HuH-7.5 (cell line): Measurements from ENCODE around the gene PABPN1L.
"Not testable (repeated sequence)": the region's sequence is repeated elsewhere in the genome, so short reads cannot be mapped to it uniquely, and the experiment has no call there.

Experiments
- DNase-seq: peaks from one replicate; pipeline ENCODE4 v3.0.0; 2011; ENCODE audit warnings: low spot score

PABPN1L gene

DNA sequence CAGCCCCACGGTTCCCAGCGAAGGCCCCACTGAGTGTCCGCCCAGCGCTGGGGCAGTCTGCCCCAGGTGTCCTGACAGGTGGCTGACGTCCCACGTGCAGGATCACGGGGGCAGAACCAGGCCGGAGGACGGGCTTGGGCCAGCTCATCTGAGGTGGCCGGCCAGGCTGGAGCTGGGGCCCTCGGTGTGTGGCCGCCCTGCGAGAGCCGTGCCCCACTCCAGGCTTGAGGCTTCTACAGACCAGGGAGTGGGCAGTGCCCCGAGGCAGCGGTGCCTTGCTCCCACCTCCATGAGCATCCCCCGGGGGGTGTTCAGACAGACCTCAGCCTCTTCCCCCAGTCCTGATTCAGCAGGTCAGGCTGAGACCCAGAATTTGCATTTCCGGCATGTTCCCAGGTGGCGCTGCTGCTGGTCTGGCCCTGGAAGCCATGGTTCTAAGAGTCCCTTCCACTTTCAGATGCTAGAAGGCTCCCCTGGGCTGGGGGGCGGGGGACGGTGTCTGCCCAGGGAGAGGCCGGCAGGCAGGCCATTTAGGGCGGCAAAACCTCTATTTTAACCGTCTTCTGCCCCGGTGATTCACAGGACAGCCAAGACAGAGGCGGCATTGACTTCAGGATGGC is 35.4 kb upstream of the PABPN1L start:
- no peak for DNase-seq

DNA sequence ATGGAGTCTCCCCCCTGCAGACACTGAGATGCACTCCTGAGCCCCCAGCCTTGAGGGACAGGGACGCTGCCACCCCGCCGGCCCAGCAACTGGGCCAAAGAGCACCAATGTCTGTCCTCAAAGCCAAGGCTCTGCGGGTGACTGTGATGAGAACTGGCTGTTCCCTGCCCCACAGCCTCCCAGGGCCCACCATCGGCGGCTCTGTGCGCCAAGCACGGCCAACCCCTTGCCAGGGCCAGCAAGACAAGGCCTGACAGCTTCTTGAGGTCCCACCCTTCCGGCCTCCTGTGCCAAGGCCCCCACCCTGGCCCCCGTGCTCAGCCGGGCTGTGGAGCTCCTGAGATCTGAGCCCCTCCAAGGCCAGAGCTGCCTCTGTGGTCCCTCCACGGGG is 34.2 kb upstream of the PABPN1L start:
- DNase-seq, result no peak

DNA sequence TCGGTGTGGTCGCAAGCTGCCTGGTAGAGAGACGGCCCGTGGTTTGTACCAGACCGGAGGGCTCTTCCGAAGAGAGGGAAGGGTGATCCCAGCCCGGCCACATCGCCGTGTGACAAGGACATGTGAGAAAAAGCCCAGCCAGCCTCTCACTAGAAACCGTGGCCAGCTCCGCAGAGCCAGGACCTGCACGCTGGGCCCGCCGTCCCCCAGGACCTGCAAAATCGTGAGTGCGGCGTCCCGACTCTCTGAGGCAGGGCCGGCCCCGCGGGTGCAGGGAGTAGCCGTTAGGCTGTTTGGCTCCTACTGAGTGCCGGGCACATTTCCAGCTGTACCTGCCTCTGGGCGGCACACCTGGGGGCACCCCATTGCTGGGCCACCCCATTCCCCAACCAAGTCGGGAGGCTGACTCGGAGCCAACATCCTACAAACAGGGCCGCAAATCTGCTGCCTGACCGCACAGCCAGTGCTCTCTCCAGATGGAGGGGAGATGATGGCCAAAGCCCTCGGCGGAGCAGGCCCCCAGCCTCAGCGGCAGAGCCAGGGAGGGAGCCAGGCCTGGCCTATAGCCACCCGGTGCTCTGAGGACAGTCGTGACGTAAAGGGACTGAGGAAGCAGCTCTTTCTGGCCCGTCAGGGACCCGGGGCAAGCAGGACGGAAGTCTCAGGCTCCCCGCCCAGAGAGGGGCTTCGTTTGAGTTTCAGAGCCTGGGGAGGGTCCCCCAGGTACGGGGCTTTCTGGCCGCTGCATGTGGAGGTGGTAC is 33.6 kb upstream of the PABPN1L start:
- DNase-seq, result no peak

DNA sequence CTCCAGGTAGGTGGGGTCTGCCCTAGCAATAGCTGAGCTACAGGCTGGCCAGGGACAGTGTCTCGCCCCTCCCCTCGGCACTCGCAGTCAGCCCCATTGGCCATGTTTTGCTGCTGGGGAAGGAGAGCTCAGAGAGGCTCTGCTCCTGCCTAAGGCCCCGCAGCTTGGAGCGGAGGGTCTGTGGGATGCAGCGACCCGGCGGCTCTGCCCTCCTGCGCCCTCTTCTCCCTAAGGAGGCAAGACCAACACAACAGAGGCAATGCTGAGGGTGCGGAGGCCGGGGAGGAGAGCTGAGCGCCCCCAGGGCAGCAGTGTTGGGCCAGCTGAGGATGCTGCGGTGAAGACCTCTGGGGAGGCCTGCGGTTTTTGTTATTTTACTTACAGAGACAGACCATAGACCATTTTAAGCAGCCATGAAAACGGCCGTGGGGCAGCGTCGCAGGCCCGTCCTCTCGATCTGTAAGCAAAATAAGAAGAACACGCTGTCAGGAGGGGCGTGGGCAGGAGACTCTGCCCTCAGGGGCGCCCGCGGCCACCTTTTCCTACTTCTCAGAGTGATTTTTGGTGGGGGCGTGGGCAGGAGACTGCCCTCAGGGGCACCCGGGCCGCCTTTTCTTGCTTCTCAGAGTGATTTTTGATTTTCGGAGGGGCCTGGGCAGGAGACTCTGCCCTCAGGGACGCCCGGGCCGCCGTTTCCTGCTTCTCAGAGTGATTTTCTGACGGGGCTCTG is 31.4 kb upstream of the PABPN1L start:
- no peak for DNase-seq

DNA sequence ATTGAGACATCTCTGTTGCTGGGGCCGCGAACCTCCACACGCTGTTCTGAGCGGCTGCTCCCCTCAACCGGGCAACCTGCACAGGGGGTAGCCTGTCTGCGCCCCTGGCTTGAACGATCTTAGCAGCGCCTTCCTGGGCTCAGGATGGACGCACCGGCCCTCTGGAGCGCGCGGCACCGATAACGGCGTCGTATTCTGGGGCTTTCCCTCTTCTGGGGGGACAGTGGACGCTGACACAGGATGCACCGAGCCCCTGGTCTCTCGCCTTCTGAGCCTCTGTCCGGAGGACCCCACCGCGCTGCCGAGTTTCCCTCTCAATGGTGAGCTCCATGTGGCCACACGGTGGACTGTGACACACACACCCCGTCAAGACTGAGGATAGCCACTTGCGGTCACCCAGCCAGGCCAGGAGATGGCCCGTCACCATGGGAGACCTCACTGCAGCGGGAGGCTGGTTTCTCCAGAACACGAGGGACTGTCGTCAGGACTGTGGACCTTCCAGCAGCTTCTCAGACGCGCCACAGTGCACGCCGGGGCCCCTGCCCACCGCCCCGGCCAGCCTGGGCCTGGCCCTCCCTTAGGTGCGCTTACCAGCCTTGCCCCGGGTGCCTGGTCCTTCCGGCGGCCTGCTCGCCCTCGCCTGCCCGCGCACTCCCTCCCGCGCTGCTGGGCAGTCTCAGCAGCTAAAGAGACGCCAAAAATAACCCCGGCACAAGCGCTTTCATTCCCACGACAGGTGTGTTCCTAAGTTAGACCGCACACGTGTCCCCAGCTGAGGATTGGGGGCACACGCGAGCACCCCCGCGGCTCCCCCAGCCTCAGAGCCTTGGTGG is 30.0 kb upstream of the PABPN1L start:
- DNase-seq, result no peak

DNA sequence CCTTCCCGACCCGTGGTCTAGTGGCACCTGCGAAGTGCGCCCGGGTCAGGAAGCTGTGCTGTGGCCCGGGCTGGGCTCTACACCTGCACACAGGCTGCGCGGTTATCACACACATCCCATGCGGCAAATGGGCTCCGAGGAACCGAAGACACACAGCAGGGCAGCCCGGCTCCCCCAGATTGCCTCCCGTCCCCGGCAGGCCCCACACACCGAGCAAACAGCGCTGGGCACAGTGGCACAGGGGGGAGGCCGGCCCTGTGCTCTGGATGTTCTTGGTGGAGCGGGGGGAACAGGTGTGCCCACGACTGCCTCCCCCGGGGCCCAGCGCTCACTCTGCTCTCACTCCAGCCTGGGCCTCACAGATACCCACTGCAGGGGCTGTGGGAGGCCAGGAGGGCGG is 28.9 kb upstream of the PABPN1L start:
- DNase-seq, result no peak

DNA sequence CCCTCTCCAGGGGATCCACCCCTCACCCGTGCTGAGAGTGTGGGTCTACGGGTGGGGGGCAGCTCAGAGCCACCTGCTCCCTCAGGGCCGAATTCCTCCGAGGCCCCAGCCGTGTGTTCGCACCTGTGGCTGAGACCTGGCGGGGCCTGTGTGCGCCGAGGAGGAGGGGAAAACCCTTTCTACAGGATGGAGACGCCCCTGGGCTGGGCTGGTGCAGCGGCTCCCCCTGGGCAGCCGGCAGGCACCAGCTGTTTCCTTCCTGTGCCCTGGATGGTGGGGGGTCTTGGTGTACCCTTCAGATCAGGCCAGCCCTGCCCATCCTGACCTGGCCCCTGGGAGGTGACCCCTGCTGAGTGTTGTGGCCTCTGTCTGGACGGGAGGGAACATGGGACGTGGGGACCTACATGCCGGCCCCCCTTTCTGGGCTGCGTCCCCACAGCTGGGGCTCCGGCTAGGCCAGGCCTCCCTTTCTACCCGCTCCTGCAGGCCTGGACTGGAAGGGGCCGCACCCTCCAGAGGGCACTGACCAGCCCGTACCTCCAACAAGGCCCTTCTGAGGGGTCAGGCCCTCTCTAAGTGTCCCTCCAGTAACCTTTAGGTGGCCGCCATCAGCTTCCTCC is 28.3 kb upstream of the PABPN1L start:
- no peak for DNase-seq

DNA sequence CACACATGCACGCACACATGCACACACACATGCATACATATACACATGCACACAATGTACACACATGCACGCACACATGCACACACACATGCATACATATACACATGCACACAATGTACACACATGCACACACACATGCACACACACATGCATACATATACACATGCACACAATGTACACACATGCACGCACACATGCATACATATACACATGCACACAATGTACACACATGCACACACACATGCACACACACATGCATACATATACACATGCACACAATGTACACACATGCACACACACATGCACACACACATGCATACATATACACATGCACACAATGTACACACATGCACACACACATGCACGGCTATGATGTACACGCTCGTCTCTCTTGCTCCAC is 27.8 kb upstream of the PABPN1L start:
- not testable (repeated sequence) for DNase-seq

DNA sequence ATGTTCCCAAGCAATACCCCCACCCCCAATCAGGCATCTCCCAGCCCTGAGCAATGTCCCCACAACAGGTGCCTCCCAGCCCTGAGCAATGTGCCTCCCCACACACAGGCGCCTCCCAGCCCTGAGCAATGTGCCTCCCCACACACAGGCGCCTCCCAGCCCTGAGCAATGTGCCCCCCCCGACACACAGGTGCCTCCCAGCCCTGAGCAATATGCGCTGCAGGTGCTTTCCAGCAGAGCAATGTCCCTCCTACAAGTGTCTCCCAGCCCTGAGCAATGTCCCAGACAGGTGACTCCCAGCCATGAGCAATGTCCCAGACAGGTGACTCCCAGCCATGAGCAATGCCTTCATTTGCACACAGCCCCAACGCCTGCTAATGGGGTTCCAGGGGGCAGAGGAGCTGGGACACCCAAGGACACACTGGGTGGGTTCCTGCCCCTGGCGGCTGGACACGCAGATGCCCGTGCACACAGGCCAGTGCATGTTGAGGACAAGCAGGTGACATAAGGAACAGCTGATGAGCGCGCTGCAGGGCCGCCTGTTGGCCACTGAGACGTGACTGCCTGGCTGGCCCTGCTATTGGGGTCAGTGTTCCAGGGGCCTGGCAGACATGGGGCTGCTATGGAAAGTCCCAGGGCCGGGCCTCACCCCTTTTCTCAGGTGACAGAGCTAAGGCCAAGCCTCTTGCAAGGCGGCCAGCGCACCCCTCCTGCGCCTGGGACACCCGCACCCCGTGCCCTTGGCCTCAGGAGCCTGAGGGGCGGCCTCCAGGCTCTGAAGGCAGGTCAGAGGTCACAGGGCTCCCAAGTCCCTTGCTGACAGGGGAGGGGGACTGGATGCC is 26.9 kb upstream of the PABPN1L start:
- DNase-seq, result no peak

DNA sequence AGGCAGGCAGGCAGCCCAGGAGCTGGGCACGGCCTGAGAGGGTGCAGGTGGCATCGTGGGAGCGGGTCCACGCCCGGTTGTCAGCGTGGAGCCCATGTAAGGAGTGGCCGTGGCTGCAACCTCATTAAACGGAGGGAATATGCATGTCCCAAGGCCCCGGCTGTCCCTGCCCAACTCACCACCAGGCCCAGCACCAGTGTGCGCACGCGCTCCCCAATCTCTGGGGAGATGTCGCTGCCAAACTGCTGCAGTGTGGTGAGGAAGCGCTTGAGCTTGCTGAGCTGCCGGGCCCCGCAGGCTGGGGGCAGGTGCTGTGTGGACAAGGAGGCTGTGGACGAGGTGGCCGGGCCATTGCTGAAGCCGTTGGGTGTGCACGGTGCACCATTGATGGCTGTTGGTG is 25.6 kb upstream of the PABPN1L start:
- no peak for DNase-seq

DNA sequence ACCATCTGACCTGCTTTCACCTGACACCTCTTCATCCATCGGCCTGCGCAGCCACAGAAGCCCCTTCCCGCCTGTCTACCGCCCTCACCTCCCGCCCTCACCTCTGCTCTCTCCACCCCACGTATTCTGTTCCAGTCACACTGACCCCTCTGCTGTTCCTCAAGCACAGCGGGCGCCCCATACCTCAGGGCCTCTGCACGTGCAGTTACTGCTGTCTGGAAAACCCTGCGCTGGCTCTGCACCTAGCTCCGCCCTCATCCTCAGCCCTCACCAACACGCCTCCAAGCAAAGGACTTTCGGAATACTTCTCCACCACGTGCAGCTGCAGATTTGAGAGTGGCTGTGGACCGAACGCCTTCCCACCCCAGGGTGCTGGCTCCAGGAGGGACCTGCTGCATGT is 24.6 kb upstream of the PABPN1L start:
- DNase-seq, result no peak

DNA sequence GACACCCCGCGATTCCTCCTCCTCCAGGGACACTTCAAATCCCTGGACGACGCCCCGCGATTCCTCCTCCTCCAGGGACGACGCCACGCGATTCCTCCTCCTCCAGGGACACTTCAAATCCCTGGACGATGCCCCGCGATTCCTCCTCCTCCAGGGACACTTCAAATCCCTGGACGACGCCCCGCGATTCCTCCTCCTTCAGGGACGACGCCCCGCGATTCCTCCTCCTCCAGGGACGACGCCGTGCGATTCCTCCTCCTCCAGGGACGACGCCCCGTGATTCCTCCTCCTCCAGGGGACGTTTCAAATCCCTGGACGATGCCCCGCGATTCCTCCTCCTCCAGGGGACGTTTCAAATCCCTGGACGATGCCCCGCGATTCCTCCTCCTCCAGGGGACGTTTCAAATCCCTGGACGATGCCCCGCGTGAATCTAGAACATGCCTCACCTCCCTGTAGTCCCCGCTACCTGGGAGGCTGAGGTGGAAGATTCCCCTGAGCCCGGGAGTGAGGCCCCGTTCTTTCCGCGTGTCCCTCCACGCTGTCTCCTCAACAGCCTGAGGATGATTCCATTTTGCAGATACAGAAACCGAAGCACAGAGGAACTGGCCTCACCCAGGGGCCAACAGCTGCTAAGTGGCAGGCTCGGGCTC is 23.4 kb upstream of the PABPN1L start:
- not testable (repeated sequence) for DNase-seq

DNA sequence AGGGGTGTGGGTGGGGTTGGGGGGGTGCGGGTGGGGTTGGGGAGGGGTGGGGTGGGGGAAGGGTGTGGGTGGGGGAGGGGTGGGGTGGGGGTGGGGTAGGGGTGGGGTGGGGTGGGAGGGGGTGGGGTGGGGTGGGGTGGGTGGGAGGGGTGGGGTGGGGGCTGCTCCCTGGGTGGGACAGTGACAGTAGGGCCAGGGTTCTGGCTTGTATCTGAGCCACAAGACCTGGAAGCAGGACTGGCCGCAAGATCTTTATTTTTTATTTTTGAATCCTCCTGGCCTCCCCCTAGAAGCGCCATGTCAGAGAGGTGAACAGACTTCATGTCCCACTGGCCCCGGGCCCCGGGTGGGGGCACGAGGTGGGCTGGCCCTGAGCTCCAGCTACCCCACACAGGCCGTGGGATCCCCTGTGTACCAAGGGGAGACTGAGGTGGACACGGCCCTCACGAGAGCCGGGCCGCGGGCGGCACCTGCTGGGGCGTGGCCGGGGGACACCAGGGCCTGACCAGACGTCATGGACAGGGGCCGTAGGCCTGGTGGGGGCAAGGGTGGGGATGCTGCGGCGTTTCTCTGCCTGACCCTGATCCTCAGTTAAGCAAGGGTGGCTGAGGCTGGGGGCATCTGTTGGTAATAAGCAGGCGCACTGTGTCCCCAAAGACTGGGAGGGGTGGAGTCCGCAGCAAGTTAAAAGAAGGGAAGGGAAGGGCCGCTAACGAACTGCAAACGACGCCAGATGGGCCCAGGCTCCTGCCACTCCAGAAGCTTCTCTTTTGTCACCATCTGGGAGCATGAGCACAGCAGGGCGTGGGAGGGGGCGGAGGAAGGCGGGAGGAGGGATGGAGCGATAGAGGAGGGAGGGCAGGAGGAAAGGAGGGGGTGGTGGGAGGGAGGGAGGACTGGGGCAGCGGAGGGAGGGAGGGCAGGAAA is 22.3 kb upstream of the PABPN1L start:
- no peak for DNase-seq

DNA sequence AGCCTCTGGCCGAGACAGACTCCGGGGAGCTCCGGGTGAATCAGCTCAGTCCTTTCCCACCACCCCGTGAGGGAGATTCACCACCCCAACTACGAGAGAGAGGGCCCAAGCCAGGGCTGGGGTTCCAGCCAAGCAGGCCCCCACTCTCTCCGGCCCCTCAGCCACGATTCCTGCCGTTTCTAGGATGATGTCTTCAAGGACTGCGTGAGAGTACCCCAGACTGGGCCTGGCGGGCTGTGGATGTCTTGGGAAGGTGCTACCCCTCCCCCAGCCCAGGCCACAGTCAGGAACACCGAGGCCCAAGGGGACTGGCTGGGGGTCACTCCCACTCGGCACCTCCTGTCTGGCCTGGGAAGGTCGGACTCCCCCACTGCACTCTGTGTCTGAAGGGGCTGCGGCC is 21.6 kb upstream of the PABPN1L start:
- DNase-seq, result no peak

DNA sequence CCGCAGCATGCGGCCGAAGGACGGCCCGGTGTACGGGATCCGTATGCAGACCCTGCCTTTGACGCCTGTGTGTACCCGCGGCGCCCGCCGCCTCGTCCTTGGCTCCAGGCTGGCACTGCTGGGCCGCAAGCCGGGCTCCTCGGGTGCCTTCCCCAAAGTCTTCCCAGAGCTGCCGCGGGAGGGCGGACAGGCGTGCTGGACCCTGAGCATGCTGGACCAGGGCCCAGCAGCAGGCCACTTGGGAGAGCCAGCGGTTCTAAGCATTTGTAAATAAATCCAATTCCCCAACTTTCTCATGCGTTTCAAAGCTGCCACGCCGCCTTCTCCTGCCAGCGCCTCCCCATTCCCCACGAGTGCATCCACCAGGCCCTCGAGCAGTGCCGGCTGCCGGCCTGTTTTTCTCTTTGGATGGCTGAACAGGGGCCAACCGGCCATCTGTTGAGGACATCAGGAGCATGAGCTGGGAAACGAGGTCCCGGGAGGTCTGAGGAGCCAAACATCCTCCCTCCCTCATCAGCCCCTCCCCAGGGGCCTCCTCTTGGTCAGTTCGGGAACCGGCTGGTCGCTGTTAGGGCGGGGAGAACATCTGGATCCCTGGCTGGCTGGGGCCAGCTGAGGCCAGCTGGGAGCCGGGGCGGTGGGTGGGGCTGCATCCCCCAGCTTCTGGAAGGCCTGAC is 20.5 kb upstream of the PABPN1L start:
- DNase-seq, result no peak

DNA sequence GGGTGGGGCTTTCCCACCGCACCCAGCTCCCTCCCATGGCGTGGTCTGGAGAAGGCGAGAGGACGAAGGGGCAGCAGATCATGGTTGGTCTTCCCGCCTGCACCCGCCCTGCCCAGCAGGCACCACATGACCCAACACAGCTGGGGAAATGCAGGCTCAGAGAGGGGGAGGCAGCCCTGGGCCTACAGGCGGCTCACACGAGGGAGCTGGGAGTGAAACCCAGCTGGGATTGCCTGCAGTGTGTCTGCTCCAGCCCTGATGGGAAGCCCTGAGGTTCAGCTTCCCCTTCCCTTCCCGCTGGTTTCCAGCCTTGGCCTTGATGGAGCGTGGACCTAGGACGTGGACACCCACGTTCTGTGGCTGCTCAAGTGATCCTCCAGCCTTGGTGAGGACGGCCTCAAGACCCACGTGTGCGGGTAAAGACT is 20.0 kb upstream of the PABPN1L start:
- DNase-seq, result no peak

DNA sequence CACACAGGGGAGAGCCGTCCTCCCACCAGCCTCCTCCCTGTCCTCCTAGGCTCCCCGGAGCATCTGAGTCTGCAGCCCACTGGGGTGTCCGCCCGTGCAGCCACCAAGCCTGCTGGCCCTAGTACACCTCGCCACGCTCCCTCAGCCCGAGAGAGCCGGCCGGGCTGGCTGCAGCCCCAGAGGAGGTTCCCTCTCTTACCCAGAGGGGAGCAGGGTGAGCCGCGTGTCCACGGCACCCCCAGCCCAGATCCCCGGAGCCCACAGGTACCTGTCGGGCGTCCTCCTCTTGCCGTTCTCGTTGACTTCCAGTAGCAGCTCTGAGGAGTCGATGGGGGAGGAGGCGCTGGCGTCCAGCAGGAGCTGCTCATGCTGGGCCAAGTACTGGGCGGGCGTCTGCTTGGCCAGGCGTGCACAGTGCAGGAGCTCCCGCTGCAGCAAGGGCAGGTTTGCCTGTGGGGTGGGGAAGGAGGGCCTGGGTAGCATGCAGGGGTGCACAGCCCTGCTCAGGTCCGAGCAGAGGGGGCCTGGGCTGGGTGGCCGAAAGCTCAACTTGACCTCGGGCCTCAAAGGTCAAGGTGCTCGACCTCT is 19.3 kb upstream of the PABPN1L start:
- DNase-seq, result no peak

DNA sequence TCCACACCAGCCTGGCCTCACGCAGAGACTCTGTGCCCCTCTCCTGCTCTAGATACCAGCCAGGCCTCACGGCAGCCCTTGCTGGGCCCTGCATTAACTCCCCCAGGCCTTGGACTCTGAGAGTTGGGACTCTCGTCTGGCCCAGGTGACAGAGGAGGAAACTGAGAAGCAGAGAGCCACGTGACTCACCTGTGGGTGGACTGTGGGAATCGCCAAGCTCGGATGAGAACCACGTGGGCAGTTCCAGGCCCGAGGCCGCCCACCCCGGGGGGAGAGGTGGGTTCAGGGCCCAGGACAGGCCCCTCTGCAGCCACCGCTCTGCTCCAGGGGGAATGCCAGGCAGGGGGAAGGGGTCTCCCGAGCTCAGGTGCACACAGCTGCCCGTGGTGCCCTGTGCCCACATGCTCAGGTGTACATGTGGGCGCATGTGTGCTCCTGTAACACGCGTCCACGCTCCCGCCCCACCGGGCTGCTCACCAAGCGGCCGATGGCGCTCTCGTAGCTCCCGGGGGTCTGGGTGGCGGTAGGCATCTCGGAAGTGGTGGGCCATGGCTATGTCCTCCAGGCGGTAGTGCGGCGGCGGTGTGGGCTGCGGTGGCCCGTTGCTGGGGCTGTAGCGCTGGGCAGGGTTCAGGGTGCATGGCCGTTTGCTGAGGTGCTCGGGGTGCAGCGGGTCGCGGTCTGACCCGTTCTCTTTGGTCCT is 18.3 kb upstream of the PABPN1L start:
- no peak for DNase-seq
